GM12878 (cell line): ENCODE measurements around the gene UBL4B.

Source experiments
- ASH2L ChIP-seq: fragments of 300-600, 200-600 bp; sonication (generic); IDR thresholded peaks from 2 replicates; pipeline ENCODE4 v1.6.1; 2017; ENCODE audit warnings: low read depth, mild to moderate bottlenecking, borderline replicate concordance
- EZH2 ChIP-seq: IDR thresholded peaks from 2 replicates; pipeline ENCODE4 v1.6.1; 2012; ENCODE audit warnings: low read depth, mild to moderate bottlenecking, control low read depth, inconsistent platforms, low read length, borderline replicate concordance; ENCODE audit not compliant: control insufficient read depth
- MAX ChIP-seq: IDR thresholded peaks from 2 replicates; pipeline ENCODE4 v1.6.1; 2012; ENCODE audit warnings: low read depth, low read length, improper control_type of control experiment
- MXI1 ChIP-seq: fragments of 150-350 bp; IDR thresholded peaks from 2 replicates; pipeline ENCODE4 v1.6.1; 2011; ENCODE audit warnings: low read depth, mild to moderate bottlenecking, inconsistent platforms, low read length, improper control_type of control experiment
- NFIC ChIP-seq: IDR thresholded peaks from 2 replicates; pipeline ENCODE4 v1.6.1; 2012; ENCODE audit warnings: low read depth, mild to moderate bottlenecking, inconsistent platforms, low read length, moderate library complexity
- POLR2A ChIP-seq: IDR thresholded peaks from 2 replicates; pipeline ENCODE4 v1.6.1; 2011; ENCODE audit warnings: low read depth, mild to moderate bottlenecking, low read length
- TF ChIP-seq, protein P1 (sequence below), 3 experiments: IDR thresholded peaks in 2 of 3; conservative IDR thresholded peaks in 1 of 3; 2 replicates each; pipeline ENCODE4 v1.5.1; 2011; ENCODE audit warnings: low read depth in 3 of 3, low read length in 3 of 3, mild to moderate bottlenecking in 3 of 3, control low read depth in 2 of 3, moderate library complexity in 2 of 3, inconsistent platforms in 1 of 3, mixed read lengths in 1 of 3; ENCODE audit not compliant: control insufficient read depth in 2 of 3, insufficient read depth in 1 of 3; ENCODE audit errors: extremely low read depth in 1 of 3

DNA sequence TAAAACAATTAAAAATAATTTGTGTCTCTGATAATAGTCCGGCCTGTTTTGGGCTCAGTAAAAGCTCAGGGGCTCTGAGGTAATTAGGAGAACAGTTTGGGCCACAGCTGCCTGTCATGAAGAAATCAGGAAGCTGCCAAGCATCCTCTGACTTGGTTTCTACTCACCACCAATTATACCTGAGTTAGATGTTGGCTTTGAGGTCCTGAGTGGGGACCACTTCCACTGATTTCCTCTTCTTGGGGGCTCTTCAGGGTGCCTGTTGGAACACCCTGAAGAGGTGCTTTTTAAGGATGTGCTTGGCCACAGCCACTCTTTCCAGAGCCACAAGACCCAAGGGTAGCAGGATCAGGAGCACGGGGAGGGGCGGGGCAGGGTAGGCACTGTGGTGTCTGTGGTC lies 48.9 kb downstream of the UBL4B start:
- no peak for TF ChIP-seq NFIC
- TF ChIP-seq ASH2L: no peak
- no peak for TF ChIP-seq POLR2A
- no peak for TF ChIP-seq EZH2
- TF ChIP-seq, protein P1, sequence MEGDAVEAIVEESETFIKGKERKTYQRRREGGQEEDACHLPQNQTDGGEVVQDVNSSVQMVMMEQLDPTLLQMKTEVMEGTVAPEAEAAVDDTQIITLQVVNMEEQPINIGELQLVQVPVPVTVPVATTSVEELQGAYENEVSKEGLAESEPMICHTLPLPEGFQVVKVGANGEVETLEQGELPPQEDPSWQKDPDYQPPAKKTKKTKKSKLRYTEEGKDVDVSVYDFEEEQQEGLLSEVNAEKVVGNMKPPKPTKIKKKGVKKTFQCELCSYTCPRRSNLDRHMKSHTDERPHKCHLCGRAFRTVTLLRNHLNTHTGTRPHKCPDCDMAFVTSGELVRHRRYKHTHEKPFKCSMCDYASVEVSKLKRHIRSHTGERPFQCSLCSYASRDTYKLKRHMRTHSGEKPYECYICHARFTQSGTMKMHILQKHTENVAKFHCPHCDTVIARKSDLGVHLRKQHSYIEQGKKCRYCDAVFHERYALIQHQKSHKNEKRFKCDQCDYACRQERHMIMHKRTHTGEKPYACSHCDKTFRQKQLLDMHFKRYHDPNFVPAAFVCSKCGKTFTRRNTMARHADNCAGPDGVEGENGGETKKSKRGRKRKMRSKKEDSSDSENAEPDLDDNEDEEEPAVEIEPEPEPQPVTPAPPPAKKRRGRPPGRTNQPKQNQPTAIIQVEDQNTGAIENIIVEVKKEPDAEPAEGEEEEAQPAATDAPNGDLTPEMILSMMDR (IDR thresholded peaks at IDR 0.05 in 2 of 3, conservative IDR thresholded peaks at IDR 0.05 in 1 of 3; ENCODE audit: control insufficient read depth in 2 of 3, extremely low read depth in 1 of 3, insufficient read depth in 1 of 3, low read depth in 3 of 3, low read length in 3 of 3): no peak
- TF ChIP-seq MXI1: no peak
- TF ChIP-seq MAX: no peak
